ENCODE data around the gene GLCCI1. TPM values are rescaled to one million over a fixed set of nuclear protein-coding genes. Genes with fewer than 3 reads are reported as not detected.

The GLCCI1 gene
- total and polyA plus RNA-seq, 2 donors (not counting 3 experiments of a cell fraction or from before 2014, with no cell fraction given) = 2.3 to 5.6 TPM

GRCh38 chr7:8022628-8023027 is 54.0 kb downstream of the GLCCI1 start:
- Histone ChIP-seq H3K79me2 (ENCODE audit: control insufficient read depth, insufficient read depth, low read length) (no peaks in the 10 kb centered on the region), H3K9me3 (replicated peaks; ENCODE audit: control insufficient read depth, insufficient read depth, low read length) (no peaks in the 10 kb centered on the region), H3K36me3 (ENCODE audit: control insufficient read depth in 2 of 2, extremely low read depth in 1 of 2, insufficient read depth in 2 of 2, low read length in 2 of 2) (no peaks in the 10 kb centered on the region), H3K4me1 (ENCODE audit: control insufficient read depth, extremely low read depth, insufficient read depth, low read length) (no peaks in the 10 kb centered on the region), H3K9me1 (replicated peaks; ENCODE audit: control insufficient read depth, extremely low read depth, insufficient read depth, low read length) (no peaks in the 10 kb centered on the region), H2AFZ (ENCODE audit: low read depth, low read length) (no peak overlapping the region), H3K27ac (ENCODE audit: insufficient read depth, low read depth, low read length) (no peak overlapping the region), H3K27me3 (ENCODE audit: control insufficient read depth in 2 of 2, insufficient read depth in 2 of 2, low read length in 2 of 2) (no peaks in the 10 kb centered on the region), H3K4me3 (replicated peaks in 1 of 3; ENCODE audit: insufficient read depth in 1 of 3, low read depth in 1 of 3, low read length in 3 of 3) (no peak overlapping the region), H3K9ac (replicated peaks; ENCODE audit: extremely low read depth, insufficient read depth, low read length) (no peak overlapping the region), H4K20me1 (replicated peaks; ENCODE audit: control insufficient read depth, extremely low read depth, insufficient read depth, low read length) (no peaks in the 10 kb centered on the region), H3K4me2 (ENCODE audit: insufficient read depth, low read length) (no peak overlapping the region)
- DNase-seq (ENCODE audit: low read depth, low spot score) = no peak
- no peak for TF ChIP-seq FOS (IDR thresholded peaks at IDR 0.05; ENCODE audit: borderline replicate concordance, insufficient read depth, low read length)
- no peak for TF ChIP-seq CTCF (IDR thresholded peaks at IDR 0.05; ENCODE audit: extremely low read depth in 1 of 2, insufficient read depth in 1 of 2, low read depth in 1 of 2, low read length in 2 of 2)
- ChIA-PET POLR2A (no interaction called here), CTCF (interaction anchor here (1.1 to 1.5 kb wide), 2 partner anchors 11 to 24 kb away, joined by 3 read pairs; no protein-coding TSS in a partner anchor)
- BruUV-seq (replicated peaks) = no TSS peak
- FAIRE-seq = no peak
- intact Hi-C loops (cut with micrococcal nuclease) = no loop called here
- dilution Hi-C loops (cut with MboI; ENCODE audit: extremely low pct_ligation_motif_present, low sequenced_read_pairs) = no loop called here

DNA sequence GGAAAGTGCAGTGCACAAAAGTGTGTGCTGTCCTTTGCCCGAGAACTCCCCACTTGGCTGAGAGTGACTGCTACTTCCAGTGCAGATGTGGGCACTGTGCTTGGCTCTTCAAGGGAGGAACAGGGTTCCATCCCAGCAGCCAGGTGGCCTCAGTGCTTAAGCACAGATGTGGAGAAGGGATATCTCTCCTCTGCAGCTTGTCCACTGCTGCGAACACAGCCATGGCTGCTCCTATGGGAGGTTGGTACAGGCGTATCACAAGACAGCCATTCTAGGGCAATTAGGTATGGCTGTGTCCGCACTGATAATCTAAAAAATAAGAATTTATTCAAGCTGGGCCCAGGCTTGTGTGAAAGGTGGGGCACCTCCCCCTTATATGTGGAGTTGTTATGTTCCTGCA is 66.6 kb downstream of the GLCCI1 start:
- FAIRE-seq = no peak
- POLR2A ChIA-PET = no interaction called here
- intact Hi-C loops (cut with micrococcal nuclease) = loop anchor here (5.0 to 10.0 kb wide), 2 partner anchors 157 to 260 kb away; no protein-coding TSS in a partner anchor

More for the DNA sequence above, 66.6 kb downstream of the GLCCI1 start:
- Histone ChIP-seq H3K9me1 (replicated peaks; ENCODE audit: control insufficient read depth, extremely low read depth, insufficient read depth, low read length) (no peaks in the 10 kb centered on the region), H3K9ac (replicated peaks; ENCODE audit: extremely low read depth, insufficient read depth, low read length) (no peak overlapping the region), H3K27me3 (ENCODE audit: control insufficient read depth in 2 of 2, insufficient read depth in 2 of 2, low read length in 2 of 2) (no peaks in the 10 kb centered on the region), H2AFZ (ENCODE audit: low read depth, low read length) (no peak overlapping the region), H3K4me3 (replicated peaks in 1 of 3; ENCODE audit: insufficient read depth in 1 of 3, low read depth in 1 of 3, low read length in 3 of 3) (no peak overlapping the region), H3K9me3 (replicated peaks; ENCODE audit: control insufficient read depth, insufficient read depth, low read length) (no peaks in the 10 kb centered on the region), H3K4me2 (ENCODE audit: insufficient read depth, low read length) (no peak overlapping the region), H3K36me3 (ENCODE audit: control insufficient read depth in 2 of 2, extremely low read depth in 1 of 2, insufficient read depth in 2 of 2, low read length in 2 of 2) (no peaks in the 10 kb centered on the region), H3K4me1 (ENCODE audit: control insufficient read depth, extremely low read depth, insufficient read depth, low read length) (no peaks in the 10 kb centered on the region), H3K79me2 (ENCODE audit: control insufficient read depth, insufficient read depth, low read length) (no peaks in the 10 kb centered on the region), H4K20me1 (replicated peaks; ENCODE audit: control insufficient read depth, extremely low read depth, insufficient read depth, low read length) (no peaks in the 10 kb centered on the region), H3K27ac (ENCODE audit: insufficient read depth, low read depth, low read length) (no peak overlapping the region)
- dilution Hi-C loops (cut with MboI; ENCODE audit: extremely low pct_ligation_motif_present, low sequenced_read_pairs) = no loop called here
- BruUV-seq (replicated peaks) = no TSS peak
- CTCF ChIA-PET = interaction anchor here (0.7 to 4.9 kb wide), 27 partner anchors 10 to 440 kb away, joined by 3 to 83 read pairs (median 4); no protein-coding TSS in a partner anchor
- no peak for TF ChIP-seq FOS (IDR thresholded peaks at IDR 0.05; ENCODE audit: borderline replicate concordance, insufficient read depth, low read length)
- TF ChIP-seq POLR2A (IDR thresholded peaks at IDR 0.05; ENCODE audit: low read depth, low read length) = no peak
- DNase-seq (ENCODE audit: low read depth, low spot score) = no peak
